K562 treated with DMSO at 1 percent for 12 hours (cell line): ENCODE measurements around the gene HACD1. TPM values are rescaled to one million over a fixed set of nuclear protein-coding genes. Genes with fewer than 3 reads are reported as not detected.

Experiments
- total RNA-seq: library from RNA; unstranded; fragments of 300-600 nt; gene quantifications from 2 replicates; pipeline ENCODE4 v1.2.3, GENCODE V29; 2022; ENCODE audit not compliant: insufficient read depth

HACD1 gene
- 1.8 and 2.7 TPM in 2 replicates for total RNA-seq

GRCh38 chr10:17617031-17617911 is at the start of gene HACD1:
Gene HACD1 (minus strand): TSS chr10:17617374. CDS start chr10:17617339, 35 bp downstream.

GRCh38 chr10:17643755-17644484 is 26.7 kb upstream of the HACD1 start, which contains the start of gene STAM:
Gene STAM (plus strand): TSS chr10:17644151. CDS start chr10:17644340, 189 bp downstream.

Other genes starting within 250 kb of the HACD1 start
- gene ST8SIA6, start 162.8 kb downstream of the HACD1 start, total RNA-seq: 1.5 and 3.9 TPM in 2 replicates
- 7.3 and 21.9 TPM in 2 replicates for gene STAM, start 26.8 kb upstream of the HACD1 start, total RNA-seq
- gene TMEM236, start 134.8 kb upstream of the HACD1 start, total RNA-seq: 0.14 and 0.41 TPM in 2 replicates
- 0.15 TPM in 1 of 2 replicates, not detected in the other for gene MRC1, start 192.0 kb upstream of the HACD1 start, total RNA-seq